Activated CD8-positive, alpha-beta memory T cell treated with anti-CD3 and anti-CD28 coated beads, Interleukin-2, amount 50 U/mL, for 4 hours (primary cell): ENCODE results near the gene C12orf42.

ENCODE experiments used
- DNase-seq: peaks from one replicate; pipeline ENCODE4 v3.0.0-alpha.2; 2020

The C12orf42 gene

DNA sequence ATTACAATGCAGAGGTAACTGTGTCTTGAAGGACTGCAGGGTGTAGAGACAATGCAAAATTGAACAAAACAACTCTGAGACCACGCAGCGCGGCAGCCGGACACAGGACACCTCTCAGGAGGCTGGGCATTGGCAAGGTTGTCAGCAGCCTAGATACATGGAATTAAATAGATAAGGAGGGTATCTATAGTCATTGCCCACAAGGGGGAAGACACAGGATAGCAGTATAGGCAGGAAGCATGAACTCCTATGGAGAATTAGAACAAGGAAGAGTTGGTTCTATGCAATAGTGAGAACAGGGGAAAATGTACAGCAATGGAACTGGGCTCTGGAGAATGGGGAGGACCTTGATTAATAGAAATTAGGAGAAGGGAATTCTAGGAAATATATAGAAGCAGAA, 164.1 kb downstream of the C12orf42 start:
- DNase-seq, result no peak

- no peak for DNase-seq
Measured at GRCh38 chr12:103330672-103331071, 165.1 kb downstream of the C12orf42 start.

DNA sequence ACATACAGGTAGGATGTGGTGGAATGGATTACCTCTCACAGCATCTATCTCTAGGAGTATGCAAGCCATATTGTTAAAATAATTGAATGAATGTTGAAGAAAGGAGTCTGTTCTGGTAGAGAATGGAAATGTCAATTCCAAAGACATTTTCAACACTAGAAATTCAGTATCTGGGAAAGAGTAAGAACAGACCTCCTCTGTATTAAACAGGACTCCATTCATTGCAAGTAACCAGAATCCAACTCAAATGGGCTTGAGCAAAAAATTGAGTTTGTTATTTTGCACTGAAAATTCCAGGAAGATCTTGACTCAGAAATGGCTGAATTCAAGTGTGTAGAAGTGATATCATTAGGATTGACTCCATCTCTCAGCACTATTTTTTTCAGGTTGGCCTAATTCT, 168.1 kb downstream of the C12orf42 start:
- DNase-seq, result no peak

DNA sequence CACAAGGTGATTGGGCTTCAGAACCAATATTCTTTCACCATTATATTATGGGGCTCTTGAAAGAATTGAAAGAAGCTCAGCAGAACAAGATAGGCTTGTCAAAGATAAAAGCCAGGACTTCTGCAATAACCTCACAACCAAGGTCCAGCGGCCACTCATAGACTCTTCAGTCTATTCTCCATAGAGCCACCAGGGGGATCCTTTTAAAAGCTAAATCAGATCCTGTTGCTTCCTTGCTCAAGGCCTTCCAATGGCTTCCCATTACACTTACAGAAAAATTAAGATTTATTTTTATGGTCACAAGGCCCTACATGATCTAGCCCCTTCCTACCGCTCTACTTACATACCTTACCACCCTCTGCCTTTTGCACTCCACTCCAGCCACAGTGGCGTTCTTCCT, 169.6 kb downstream of the C12orf42 start:
- DNase-seq, result no peak

DNA sequence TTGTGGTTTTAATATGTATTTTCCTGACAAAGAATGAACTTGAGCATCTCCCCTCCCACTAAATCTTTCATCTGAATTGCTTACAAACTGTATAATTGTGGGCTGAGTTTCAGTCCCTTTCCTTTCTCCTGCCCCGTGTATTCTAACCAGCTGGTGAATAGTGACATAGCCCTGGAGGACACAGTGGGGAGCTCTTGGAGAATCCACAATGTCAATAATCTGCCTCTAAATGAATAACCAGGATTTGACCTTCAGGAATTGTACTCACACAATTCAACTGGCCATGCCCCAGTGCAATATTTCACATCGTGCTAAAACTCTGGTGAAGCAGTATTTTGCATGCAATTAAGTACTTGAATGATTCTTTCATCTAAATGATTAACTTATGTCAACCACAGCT, 177.2 kb downstream of the C12orf42 start:
- no peak for DNase-seq

DNA sequence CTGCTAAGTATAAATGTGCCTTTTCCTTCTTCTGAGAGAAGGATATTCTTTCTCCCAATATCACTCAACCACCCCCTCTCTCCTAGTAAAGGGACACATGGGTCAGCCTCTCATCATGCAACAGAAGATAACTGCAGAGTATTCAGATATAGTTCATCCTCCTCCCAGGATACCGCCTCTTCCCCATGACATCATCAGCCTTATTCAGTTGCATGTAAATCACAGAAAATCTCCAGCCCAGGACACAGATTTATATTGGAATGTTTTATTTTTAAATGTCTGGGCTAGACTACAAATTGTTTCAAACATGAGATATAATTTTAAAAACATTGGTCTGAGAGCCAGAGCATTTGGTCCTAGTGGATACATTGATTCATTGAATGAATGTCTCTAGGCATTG, 178.5 kb downstream of the C12orf42 start:
- no peak for DNase-seq

- DNase-seq, result no peak
Measured at GRCh38 chr12:103314786-103315185, 181.0 kb downstream of the C12orf42 start.

- no peak for DNase-seq
Measured at GRCh38 chr12:103313894-103314293, 181.9 kb downstream of the C12orf42 start.

DNA sequence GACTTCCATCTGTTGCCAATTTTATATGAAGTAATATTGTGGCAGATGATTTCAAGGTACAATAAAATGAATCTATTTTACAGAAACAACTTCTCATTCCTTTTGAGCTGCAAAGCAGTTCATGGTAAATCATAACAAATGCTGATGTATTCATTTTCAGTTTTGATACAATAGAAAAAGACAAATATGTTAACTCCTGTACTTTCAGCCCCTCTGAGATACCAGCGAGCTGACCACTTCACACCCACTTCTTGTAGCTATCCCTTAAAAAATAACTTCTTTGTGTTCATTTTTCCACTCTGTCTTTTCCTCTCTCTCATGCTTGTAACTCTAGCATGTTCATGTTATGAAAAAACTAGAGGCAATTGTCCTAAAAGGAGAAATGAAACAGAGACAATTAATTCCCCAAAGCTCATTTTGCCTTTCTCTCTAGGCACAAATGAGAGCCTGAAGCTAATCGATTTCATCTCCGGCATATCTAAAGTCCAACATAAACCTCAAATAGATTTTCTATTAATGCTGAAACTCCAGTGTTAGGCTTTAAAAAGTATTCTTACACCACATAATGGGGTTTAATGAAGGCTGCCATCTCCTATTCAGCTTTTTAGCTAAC, 182.9 kb downstream of the C12orf42 start:
- DNase-seq, result no peak

DNA sequence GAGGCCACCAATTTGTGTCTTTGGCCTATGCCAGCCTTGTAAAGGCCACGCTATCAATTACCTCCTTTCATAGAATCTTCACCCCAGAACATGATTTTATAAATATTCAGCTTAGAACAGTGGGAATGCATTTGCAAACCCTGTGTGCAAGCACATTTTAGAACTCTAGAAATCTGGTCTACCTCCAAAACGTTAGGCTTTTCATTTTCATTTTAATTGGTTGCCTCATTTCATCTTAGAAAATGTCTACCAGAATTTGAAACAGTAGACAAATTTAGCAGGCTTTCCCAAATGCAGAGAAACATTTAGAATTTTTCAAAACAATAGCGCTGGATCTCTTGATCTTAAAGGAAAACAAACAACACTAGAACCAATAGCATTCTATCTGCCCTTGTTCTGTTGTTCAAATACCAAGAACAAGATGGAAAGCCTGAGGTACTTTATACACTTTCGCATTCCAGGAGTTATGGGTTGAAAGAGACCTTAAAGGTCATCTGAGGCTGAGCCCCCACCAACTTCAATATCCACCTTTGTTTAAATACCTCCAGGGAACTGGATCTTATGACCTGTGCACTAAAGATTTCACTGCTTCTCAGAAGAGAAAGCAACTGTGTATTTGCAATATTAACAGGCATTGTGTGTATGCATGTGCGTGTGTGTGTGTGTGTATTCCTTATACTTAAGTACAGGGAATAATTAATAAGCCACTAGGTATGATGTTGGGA, 185.1 kb downstream of the C12orf42 start:
- DNase-seq, result no peak

- DNase-seq, result no peak
Measured at GRCh38 chr12:103308396-103308795, 187.4 kb downstream of the C12orf42 start.

DNA sequence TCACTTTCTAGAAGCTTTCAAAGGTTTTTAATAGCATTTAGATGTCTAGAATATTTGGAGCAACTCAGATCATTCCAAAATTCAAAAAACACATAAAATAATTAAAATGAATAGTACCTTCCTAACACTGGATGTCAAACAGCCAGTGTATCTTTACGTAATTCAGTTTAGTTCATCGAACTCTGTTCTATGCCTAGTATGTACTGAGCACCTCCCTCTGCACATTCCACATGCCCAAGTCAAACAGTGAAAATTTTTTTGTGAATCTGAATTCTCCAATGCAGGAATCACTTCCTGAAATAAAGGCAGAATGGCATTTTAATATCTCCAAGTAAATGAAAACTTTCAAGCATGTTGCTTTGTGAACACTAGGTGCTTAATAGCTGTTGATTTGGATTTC, 192.3 kb downstream of the C12orf42 start:
- no peak for DNase-seq

- no peak for DNase-seq
Measured at GRCh38 chr12:103301642-103302591, 193.9 kb downstream of the C12orf42 start.

GRCh38 chr12:103288016-103288415, 207.8 kb downstream of the C12orf42 start:
- DNase-seq, result no peak

GRCh38 chr12:103282124-103282523, 213.6 kb downstream of the C12orf42 start:
- no peak for DNase-seq

DNA sequence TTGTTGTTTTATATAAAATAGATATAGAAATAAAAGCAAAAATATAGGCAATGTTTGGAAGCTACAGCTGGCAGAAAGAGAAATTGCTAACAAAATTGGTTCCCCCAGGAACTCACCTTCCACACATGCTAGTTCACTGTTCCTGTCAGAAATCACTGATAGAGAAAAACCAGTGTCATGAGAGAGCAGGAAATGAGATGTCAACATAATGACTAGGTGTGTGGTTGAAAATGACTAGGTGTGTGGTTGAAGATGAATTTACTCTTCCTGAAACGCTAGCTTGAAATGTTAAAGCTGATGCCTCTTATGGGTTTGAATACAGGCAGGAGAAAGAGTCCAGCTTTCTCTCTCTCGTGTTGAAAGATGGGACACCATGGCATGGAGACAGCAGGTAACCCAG, 216.3 kb downstream of the C12orf42 start:
- no peak for DNase-seq

- DNase-seq, result no peak
Measured at GRCh38 chr12:103278329-103278728, 217.4 kb downstream of the C12orf42 start.

DNA sequence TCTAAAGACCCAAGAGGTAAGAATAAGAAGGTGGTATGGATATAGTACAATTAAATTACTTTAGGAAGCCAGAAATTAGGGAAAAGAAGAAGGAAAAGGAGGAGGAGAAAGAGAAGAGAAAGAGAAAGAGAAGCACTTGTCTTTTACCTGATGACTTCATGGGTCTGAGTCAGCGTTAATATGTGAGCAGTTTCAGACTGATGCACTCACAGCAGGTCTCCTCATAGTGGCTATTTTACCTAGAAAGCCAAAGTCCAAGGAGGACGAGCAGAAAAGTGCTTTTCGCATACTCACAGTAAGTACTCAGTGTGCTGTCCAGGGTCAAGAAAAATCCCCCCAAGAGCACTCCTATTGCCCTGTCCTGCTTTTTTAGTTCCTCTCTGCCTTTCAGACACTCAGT, 222.1 kb downstream of the C12orf42 start:
- no peak for DNase-seq

- no peak for DNase-seq
Measured at GRCh38 chr12:103272949-103273348, 222.8 kb downstream of the C12orf42 start.

DNA sequence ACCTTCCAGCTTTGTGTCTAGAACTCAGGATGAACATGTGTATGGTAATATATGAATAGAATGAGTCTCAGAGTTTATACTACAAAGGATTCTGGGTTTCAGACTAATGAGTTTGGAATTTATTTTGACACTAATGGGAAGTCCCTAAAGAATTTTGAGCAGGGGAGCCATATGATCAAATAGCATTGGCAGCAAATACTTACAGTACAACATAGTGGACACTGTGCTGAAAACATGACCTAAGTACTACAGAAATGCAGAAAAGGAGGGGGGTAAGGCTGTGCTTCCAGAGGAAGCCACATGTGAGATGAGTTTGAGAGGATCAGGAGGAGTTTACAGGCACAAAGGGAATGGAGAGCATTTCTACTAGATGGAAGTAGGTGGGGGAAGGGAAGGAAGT, 225.8 kb downstream of the C12orf42 start:
- DNase-seq, result no peak

GRCh38 chr12:103268831-103269514, 226.8 kb downstream of the C12orf42 start:
- DNase-seq, result no peak

GRCh38 chr12:103257763-103258162, 238.0 kb downstream of the C12orf42 start:
- DNase-seq, result no peak
